ENCODE results near the gene BSND.

The BSND gene

DNA sequence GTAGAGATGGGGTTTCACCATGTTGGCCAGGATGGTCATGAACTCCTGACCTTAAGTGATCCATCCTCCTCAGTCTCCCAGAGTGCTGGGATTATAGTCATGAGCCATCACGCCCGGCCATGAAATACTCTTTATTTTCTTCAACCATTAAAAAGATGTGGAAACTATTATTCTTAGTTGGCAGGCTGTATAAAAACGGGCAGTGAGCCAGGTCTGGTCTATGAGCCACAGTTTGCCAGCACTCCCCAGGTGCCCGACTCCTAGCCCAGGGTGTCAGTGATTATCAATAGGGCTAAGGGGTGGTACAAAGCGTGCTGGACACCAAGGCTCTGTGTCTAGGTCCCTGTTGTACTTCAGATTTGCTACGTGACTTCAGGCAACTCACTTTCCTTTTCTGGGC, 22.0 kb upstream of the BSND start:
- DNase-seq (ENCODE audit: low read depth) = no peak

DNA sequence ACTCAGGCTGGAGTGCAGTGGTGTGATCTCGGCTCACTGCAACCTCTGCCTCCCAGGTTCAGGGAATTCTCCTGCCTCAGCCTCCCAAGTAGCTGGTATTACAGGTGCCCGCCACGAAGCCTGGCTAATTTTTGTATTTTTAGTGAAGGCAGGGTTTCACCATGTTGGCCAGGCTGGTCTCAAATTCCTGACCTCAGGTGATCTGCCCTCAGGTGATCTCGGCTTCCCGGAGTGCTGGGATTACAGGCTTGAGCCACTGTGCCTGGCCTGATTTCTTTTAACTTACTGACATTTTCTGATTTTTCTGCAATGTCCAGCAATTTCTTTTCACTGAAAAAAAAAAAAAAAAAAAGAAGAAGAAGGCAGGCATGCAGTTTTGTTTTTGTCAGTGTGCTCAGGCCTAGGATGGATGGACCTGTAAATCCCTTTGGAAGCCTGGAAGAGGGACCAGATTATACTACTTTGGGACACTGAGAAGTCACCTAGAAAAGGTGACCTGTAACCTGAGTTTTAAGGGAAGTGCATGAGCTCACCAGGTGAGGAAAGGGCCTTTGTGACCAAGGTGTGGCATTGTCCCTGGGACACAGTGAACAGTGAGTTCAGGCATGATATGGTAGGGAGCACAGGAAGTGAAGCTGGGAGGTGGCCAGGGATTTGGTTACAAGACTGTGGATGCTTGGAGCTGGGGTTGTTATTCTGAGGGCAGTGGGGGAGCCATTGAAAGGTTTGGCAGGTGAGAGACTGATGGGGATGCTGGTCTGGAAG, 21.0 kb upstream of the BSND start:
- no peak for DNase-seq (ENCODE audit: low read depth)

DNA sequence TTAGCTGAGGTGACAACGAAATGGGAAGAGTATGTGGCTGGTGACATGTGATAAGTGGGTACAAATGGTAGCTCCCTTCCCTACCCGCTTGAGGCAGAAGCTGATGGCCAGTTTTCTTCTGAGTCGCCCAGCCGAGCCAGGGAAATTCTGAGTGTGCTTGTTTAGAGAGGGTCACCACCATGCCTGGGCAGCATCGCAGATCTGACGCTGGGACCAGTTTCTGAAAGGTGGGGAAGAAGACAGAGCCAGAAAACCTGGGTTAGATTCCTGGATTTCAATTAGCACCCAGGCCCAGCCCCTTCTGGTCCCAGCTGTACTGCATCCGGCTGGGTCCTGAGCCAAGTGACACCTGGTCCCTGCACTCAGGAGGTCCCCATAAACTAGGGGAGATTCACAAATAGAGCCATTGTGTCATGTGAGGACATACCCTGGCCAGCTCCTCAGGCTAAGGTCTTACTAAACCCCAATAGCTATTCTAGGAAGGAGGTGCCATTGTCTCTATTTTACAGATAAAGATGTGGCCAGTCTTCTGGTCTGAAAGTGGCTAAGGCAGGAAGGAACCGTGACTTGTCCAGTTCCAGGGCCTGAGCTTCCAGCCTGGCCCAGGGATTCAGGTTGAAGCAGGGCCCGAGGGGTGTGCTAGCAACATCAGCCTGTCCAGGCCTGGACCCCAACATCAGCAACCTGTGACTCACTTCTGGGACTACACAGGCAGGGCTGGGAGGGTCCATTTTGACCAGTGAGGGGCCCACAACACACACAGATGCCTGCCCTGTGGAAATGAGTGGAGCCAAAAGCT, 20.0 kb upstream of the BSND start:
- no peak for DNase-seq (ENCODE audit: low read depth)

DNA sequence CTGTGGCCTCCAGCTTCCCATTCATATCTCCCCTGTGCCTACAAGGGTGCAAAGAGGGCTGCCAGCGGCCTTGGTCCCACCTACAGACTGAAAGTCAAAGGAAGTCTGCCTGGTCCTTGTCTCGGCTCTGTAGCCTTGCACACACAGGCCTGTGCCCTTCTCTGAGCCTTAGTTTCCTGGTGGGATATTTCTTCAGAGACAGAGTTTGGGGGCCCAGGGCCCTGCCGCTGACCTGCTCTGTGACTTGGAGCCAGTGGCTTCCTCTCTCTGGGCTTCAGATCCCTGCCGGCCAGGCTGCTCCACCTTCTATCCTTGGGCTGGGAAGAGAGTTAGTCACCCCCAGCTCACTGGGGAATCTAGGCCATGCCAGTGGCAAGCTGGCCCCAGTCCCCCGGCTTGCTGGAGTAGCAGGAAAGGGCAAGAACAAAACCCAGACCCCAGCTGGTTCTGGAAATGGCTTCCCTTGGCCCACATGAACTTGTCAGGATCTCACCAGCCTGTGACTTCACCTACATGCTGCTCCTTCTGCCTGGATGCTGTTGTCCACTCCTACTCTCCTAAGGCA, 19.3 kb upstream of the BSND start:
- DNase-seq (ENCODE audit: low read depth) = no peak

DNA sequence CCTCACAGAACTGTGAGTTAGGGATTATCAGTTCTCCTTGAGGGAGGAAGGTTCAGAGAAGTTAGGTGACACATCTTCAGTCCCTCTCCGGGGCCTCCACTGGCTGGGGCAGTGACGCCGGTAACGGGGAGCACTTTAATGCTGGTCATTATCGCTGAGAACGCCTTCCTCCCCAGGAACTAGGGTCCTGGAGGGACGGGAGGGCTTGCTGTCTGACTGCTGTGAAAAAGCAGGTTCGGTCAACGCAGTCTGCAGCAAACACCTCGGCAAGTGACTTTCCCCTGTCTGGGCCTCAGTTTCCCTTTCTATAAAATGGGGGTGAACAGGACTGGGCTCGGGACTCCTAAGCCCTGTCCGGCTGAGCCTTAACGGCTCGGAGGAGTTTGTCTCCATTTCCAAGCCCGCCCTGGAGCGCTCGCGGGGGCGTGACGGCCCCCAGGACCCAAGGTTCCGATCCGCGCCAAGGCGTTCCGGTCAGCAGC, 18.6 kb upstream of the BSND start:
- DNase-seq (ENCODE audit: low read depth) = no peak

DNA sequence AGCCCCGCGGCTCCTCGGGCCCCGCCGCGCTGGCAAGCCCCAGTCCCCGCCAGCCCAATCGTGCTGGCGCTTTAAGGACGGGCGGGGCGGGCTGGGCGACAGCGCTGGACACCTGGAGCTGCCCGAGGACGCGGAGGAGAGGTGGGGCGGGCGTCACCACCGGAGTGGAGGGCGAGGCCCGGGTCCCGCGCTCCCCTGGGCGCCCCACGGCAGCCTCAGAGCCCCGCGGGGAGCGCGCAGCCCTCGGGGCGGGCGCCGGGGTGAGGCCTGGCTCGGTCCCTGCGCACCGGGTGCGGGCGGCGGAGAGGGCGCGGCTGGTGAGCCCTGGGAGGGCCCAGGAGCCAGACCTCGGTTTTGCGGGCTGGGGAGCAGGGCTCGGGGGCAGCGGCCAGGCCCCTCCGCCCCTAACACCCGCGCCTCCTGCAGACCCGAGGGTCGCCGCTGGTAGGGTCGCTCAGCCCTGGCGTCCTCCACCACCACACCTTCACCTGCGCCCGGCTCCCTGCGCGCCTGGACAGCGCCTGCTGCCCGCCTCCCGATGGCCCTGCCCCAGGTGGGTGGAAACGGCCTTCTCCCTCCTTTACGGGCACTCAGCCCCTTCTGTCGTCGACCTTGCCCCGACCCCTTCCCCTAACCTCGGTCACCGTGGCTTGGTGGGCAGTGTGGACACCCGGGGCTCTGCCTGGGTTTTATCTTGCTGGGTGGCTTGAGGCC, 18.0 kb upstream of the BSND start, which contains the start of gene TMEM61:
TMEM61 (plus strand) TSS at position 101 of the 714 bp plus-strand sequence; CDS start at position 539, 438 bp downstream.
- no peak for DNase-seq (ENCODE audit: low read depth)

DNA sequence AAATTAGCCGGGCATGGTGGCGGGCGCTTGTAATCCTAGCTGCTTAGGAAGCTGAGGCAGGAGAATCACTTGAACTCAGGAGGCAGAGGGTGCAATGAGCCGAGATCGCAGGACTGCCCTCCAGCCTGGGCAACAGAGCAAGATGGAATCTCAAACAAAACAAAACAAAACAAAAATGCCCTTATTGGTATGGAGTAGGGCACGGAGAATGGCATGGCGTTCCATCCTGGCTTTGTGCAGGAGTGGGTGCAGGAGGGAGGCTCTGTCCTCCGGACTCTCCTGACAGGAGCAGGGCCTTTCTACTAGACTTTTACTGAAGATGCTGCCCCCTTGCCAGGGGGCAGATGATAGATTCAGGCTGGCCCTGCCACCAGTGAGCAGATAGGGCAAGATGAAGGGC, 17.3 kb upstream of the BSND start:
- no peak for DNase-seq (ENCODE audit: low read depth)

DNA sequence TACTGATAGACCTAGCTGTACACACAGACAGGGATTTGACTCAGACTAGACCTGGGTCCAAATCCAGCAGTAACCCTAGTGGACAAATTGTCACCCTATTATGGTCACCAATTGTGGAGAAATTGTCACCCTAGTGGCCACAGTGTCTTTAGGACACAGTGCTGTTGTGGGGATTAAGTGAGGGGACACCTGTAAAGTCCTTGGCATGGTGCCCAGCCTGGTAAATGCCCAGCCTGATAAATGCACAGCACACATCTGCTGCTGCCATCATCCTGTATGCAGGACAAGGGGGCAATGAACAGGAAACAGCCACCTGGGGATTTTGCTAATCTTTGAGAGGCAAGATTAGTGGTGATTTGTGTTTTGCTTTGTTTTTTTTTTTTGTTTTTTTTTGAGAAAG, 16.0 kb upstream of the BSND start:
- no peak for DNase-seq (ENCODE audit: low read depth)

DNA sequence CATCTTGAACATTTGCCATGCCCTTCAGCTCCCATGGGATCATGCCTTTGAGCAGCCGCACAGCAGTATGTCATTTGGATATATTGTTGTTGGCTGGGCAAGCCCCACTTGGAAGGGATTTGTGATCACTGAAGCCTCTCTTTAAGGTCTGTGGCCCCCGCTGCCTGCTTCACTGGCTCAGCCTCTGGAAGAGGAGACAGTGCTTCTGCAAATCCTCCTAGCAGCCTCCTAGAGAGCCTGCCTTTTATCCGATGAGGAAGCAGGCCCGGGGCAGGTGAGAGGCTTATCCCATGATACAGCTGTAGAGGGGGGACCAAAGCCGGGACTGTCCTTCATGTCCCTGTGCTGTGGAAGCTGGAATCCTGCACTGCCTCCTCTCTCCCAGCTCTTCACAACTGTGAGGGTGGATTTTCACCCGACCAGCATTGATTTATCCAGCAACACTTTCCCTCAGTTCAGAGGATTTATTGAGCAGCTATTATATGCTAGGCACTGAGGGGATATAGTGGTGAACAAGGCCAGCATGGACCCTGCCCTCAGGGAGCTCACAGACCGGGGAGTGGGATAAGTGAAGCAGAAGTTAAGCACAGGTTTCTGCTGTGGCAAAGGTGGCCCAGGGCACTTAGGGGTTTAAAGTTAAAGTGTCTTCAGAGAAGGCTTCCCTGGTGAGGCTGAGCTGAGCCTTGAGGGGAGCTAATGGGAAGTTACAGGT, 14.4 kb upstream of the BSND start:
- DNase-seq (ENCODE audit: low read depth) = no peak

DNA sequence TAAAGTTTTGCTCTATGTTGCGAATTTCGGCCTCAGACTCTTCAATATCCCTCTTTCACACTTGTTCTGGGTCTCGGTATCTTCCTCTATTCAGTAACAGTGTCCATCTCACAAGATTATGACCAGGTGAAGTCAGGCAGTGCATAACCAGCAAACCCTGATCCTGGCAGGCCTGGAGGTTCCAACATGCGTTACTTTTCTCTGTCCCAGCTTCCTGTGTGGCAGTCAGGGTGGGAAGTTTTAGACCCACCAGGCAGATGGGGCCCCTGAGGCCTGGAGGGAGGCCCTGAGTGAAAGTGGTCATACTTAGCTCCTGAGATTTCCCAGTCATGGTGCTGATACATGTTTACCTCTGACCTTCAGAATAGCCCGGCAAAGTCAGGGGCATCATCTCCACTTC, 13.2 kb upstream of the BSND start:
- DNase-seq (ENCODE audit: low read depth) = no peak

DNA sequence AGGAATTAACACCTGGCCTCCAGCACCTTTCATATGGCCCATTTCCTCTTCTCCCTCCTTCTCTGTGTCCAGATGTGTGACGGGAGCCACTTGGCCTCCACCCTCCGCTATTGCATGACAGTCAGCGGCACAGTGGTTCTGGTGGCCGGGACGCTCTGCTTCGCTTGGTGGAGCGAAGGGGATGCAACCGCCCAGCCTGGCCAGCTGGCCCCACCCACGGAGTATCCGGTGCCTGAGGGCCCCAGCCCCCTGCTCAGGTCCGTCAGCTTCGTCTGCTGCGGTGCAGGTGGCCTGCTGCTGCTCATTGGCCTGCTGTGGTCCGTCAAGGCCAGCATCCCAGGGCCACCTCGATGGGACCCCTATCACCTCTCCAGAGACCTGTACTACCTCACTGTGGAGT, 12.7 kb upstream of the BSND start:
- no peak for DNase-seq (ENCODE audit: low read depth)

DNA sequence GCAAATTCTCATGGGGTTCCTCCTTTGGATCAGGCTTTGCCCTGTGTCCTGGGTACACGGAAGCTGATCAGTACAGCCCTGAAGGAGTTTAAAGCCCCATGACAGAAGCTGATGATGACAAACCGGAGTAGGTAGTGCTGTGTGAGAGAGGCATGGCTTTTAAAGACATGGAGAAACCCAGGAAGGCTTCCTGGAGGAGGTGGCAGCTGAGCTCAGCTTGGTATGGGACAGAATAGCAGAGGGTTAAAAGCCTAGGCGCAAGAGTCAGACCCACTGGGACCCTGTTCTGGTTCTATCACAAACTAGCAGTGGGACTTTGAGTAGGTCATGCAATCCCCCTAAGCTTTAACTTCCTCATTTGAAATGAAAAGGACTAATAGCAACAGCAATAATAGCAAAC, 12.2 kb upstream of the BSND start:
- DNase-seq (ENCODE audit: low read depth) = no peak

DNA sequence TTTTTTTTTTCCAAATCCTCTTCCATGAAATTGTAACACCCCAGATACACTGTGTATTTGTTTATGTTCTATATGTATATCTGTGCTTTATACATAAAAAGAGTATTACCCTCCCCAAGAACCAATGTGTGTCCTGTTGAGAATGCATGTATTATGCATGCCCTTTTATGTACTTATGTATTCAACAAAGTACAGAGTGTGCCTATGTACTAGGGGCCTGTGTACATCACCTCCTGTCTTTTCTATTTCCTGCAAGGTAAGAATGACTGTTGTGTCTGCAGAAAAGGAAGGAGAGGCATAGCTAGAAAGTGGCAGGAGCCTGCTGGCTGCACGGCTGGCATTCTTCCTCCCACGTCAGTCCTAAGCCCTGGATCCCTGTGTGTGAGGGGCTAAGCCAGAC, 11.3 kb upstream of the BSND start:
- no peak for DNase-seq (ENCODE audit: low read depth)

DNA sequence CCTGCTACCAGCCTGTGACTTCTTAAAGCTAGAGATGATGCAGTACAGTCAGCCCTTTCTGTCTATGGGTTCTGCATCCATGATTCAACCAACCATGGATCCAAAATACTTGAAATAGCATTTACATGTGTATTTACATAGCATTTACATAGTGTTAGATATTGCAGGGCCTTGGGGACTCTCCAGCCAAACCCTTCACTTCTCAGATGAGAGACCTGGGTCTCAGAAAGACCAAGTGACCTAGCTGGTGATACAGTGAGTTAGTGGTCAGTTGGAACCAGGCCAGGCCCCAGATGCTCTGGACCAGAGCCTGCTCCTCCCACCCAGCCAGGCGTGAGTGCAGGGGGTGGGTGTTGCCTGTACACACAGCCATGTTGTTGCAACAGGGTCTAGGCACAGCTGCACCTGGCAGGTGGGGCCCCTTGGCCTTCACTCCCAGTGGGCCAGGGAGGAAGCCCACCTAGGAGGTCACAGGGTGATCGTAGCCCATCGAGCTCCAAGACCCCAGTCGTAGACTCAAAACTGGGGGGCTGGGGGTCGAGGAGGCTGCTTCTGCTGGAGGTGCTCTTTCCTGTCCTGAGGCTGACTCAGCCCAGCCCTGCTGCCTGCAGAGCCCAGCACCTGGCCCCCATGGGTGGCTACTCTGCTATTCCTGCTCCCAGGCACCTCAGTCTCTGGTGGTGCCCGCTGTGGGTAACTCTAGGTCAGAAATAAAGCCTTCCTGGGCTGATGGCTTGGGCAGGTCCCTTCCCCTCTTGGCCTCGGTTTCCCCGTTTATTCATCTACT, 10.6 kb upstream of the BSND start:
- DNase-seq (ENCODE audit: low read depth) = no peak

DNA sequence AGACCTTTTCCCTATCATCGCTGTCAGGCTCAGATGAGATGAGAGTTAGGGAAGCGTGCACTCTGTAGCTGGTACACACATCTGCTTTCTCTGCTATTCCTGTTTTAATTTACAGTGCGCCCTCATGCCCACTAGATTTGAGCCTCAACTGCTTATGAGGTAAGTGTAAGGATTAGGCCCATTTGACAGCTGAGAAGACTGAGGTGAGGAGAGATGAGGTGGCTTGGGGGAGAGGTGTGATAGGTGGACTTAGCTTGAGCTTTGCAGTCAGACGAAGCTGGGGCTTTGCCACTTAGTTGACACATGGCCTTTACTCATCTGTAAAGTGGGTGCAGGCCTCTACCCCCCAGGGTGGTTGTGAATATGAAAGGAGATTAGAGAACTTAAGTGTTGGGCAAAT, 9.8 kb upstream of the BSND start:
- no peak for DNase-seq (ENCODE audit: low read depth)

DNA sequence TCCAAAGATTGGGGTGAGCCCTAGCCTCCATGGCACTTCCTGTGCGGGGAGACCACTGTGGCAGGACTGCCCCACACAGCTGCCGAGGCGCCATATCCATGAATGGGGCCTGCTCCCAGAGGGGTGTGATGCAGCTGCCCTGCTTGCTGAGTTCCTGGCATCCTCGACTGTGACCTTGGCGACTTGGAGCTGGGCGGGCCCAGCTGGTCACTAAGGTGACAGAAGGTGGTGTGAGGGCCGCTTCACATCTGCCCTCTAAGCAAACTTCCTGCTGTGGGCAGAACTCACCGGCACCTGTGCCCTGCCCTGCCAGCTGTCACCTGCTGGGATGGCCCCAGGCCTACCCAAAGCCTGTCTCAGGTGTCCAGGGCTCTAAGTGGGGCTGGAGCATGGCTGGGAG, 9.3 kb upstream of the BSND start:
- DNase-seq (ENCODE audit: low read depth) = no peak

DNA sequence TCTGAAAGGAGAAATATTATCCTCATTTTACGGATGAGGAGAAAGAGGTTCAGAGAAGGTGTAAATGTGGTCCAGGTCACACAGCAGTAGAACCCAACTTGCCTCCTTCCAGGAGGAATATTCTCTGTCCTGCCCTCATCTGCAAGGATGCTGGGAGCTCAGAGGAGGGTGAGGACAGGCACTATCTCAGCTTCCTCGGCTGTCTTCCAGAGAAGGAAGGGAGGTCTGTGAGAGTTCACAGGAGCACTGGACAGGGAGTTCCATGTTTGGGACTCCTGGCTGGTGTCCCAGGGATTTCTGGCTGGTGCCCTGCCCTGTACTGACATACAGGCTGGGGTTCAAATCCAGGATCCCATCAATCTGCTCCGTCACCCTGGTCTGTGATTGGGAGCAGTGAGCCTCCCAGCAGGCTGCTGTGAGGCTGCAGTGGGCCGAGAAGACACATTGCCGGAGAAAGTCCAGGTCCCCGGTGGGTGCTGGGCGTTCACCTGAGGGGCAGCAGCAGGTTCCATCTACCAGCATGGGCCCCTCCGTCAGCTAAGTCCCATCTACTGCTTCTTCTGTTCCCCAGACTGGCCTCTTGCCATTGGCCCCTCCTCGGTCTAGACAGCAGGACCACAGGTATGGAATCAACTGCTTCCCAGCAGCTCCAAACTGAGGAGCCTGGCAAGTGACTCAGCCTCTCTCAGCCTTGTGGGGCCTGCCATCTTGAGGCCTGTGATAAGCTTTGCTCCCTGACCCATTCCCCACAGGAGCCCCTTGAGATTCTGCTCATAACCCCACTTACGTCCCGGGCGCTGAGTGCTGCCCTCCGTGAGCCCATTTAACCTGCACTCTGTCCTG, 8.5 kb upstream of the BSND start:
- DNase-seq (ENCODE audit: low read depth) = no peak

DNA sequence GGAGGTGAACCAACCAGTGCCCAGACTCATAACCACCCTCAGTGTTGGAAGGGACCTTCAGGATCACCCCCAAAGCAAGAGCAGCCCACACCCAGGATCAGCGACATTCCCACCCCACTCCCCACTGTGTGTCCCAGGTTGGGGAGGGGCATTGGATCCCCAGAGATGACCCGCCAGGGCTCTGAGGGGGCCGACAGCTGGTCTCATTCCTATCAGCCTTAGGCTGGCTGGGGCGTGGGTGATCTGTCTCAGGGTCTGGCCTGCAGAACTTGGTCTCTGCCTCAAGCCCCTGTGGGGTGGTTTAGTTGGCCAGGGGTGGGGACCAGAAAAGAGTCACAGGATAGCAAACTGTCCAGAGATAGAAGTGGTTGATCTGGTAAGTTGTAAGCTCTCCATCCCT, 7.8 kb upstream of the BSND start:
- DNase-seq (ENCODE audit: low read depth) = no peak

DNA sequence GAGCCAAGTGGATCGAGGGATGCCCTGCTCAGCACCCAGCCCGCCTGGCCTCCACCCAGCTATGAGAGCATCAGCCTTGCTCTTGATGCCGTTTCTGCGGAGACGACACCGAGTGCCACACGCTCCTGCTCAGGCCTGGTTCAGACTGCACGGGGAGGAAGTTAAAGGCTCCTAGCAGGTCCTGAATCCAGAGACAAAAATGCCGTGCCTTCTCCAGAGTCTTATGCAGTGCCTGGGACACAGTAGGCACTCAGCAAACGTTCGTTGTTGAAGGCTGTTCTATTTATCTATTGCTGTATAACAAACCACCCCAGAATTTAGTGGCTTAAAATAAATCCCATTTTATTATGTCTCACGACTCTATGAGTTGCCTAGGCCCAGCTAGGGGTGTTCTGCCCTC, 6.8 kb upstream of the BSND start:
- no peak for DNase-seq (ENCODE audit: low read depth)

DNA sequence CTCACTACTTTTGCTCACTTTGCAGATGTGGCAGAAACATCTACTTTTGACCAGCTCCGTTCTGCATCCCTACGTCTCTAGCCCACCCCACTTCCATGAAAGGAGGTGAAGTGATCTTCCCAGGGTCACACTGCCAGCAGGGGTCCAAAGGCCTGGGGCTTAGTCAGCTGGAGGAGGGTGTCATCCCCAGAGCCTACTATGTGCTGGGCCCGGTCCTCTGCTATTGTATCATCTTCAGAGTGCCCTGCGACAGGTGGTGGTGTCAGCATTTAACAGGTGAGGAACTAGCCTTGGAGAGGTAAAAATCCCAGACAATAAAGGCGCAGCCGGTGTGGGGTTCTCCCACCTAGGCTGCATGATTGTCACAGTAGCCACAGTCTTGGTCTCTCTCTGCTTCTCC, 5.6 kb upstream of the BSND start:
- no peak for DNase-seq (ENCODE audit: low read depth)
